Natural killer cell treated with Interleukin-12 subunit alpha and Interleukin-12 subunit beta and Interleukin-15 and Interleukin-18, amount 100 ng/mL, for 72 hours (primary cell): ENCODE measurements around the gene FRMD1. TPM values are rescaled to one million over a fixed set of nuclear protein-coding genes. Genes with fewer than 3 reads are reported as not detected.

Source experiments
- ATAC-seq, 2 donors: fragments of 150-1000 bp; cut with Tn5 transposase in 1 of 2; sonication (Bioruptor Pico), chemical (Tn5 transposase) in 1 of 2; 2 replicates each; pipeline ENCODE4 v1.10.0; 2021
- DNase-seq: peaks from one replicate; pipeline ENCODE4 v3.0.0; 2022; ENCODE audit warnings: low spot score
- H3K27ac Mint-ChIP-seq, 2 donors: 1 replicate in 1 of 2; 2 replicates in 1 of 2; pipeline ENCODE4 v1.8.0; 2022; ENCODE audit warnings: mixed read lengths in 2 of 2, mild to moderate bottlenecking in 1 of 2, moderate library complexity in 1 of 2
- H3K27me3 Mint-ChIP-seq, 2 donors: 1 replicate in 1 of 2; 2 replicates in 1 of 2; pipeline ENCODE4 v1.8.0; 2022; ENCODE audit warnings: mixed read lengths in 2 of 2
- H3K36me3 Mint-ChIP-seq: one replicate; pipeline ENCODE4 v1.8.0; 2022; ENCODE audit warnings: mixed read lengths
- H3K4me1 Mint-ChIP-seq, 2 donors: 1 replicate in 1 of 2; 2 replicates in 1 of 2; pipeline ENCODE4 v1.8.0; 2022; ENCODE audit warnings: low read depth in 2 of 2, mixed read lengths in 2 of 2, mild to moderate bottlenecking in 1 of 2
- H3K4me3 Mint-ChIP-seq: one replicate; pipeline ENCODE4 v1.8.0; 2022; ENCODE audit warnings: mixed read lengths
- H3K9me3 Mint-ChIP-seq: 2 replicates; pipeline ENCODE4 v1.8.0; 2022; ENCODE audit warnings: mixed read lengths
- total RNA-seq, 2 donors: library from RNA; stranded (reverse); gene quantifications; one replicate each; pipeline ENCODE4 v1.2.3, GENCODE V29; 2022

Gene FRMD1
- total RNA-seq, 2 donors from 2014 or later, result not detected

DNA sequence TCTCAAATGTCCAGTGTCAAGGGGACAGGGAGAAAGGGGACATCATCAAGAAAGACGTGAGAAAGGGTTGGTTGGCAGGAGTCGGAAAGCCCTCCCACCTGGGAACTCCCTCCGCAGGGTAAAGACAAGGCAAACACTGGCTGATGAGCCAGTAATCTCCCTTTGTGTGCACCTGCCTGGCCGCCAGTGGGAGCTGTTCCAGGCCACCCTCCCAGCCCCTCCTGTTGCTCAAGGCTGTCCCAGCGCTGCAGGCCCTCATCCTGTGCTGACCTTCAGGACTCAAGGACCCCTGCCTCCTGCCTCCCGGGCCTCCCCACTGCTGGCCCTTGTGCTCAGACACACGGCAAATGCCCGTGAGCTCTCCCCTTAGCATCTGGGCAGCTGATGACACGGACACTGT is 7.4 kb downstream of the FRMD1 start:
- Mint-ChIP-seq H3K27me3 (no peaks in the 10 kb centered on the region), H3K9me3 (no peaks in the 10 kb centered on the region), H3K4me1 (no peaks in the 10 kb centered on the region), H3K36me3 (no peaks in the 10 kb centered on the region), H3K4me3 (no peak overlapping the region), H3K27ac (no peak overlapping the region)
- DNase-seq, result no peak
- ATAC-seq, result no peak

DNA sequence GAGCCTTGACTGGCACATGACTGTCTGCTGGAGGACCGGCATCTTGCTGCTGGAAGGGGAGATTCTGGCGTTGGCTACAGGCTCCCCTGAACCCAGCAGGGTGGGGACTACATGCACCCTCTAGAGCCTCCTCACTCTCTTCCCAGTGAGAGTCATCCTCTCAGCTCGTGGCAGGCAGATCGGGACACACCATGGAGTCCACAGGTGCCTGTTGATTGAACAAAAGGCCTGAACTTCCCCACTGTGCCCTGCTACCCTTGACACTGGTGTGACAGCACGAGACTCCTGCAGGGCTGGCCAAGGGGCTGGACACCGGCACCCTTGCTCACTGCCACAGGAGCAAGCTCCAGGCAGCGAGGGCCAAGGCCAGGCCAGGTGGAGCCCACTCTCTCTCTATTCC is 8.2 kb downstream of the FRMD1 start:
- Mint-ChIP-seq H3K36me3 (no peaks in the 10 kb centered on the region), H3K4me3 (no peak overlapping the region), H3K4me1 (no peaks in the 10 kb centered on the region), H3K9me3 (no peaks in the 10 kb centered on the region), H3K27me3 (no peaks in the 10 kb centered on the region), H3K27ac (no peak overlapping the region)
- ATAC-seq (no peak), DNase-seq (no peak)

DNA sequence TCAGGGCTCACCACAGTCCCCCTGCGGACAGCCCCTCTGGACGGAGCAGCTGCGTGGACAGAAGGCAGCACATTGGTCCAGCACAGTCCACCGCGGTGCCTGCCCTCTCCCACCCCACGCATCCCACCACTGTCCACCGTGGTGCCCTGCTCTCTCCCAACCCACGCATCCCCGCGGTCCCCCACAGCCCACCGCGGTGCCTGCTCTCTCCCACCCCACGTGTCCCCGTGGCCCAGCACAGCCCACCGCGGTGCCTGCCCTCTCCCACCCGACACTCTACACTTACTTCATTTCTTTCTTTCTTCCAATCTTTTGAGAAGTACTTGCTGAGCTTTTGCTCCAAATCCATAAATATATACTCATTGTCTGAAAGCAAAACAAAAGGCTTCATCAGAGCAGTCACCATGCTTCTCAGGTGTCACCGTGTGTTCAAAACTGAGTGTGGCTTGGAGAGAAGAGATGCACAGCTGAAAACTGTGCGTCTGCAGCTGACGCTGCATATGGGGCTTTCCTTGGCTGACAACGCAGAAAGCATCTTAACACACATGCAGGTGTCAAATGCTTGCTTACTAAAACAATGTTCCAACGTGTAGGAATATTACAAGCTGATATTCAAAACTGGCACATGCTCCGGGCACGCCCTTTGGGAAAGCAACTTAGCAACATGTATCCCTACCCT is 11.8 kb downstream of the FRMD1 start:
- H3K4me1 Mint-ChIP-seq, result no peaks in the 10 kb centered on the region
- H3K27me3 Mint-ChIP-seq, result no peaks in the 10 kb centered on the region
- H3K9me3 Mint-ChIP-seq, result no peaks in the 10 kb centered on the region
- H3K27ac Mint-ChIP-seq, result no peak overlapping the region
- ATAC-seq (no peak), DNase-seq (no peak)
- H3K36me3 Mint-ChIP-seq, result no peaks in the 10 kb centered on the region
- no peak overlapping the region for H3K4me3 Mint-ChIP-seq

GRCh38 chr6:168064226-168064807 is 14.7 kb downstream of the FRMD1 start:
- Mint-ChIP-seq H3K36me3 (no peaks in the 10 kb centered on the region), H3K27me3 (no peaks in the 10 kb centered on the region), H3K9me3 (no peaks in the 10 kb centered on the region), H3K4me3 (no peak overlapping the region), H3K4me1 (no peaks in the 10 kb centered on the region), H3K27ac (no peak overlapping the region)
- ATAC-seq, result no peak
- no peak for DNase-seq

- Mint-ChIP-seq H3K4me3 (no peak overlapping the region), H3K36me3 (no peaks in the 10 kb centered on the region), H3K27ac (no peak overlapping the region), H3K4me1 (no peaks in the 10 kb centered on the region), H3K9me3 (no peaks in the 10 kb centered on the region), H3K27me3 (no peaks in the 10 kb centered on the region)
- ATAC-seq, result no peak
- no peak for DNase-seq
Observed at GRCh38 chr6:168063431-168063830, 15.6 kb downstream of the FRMD1 start.

GRCh38 chr6:168062346-168063289 is 16.4 kb downstream of the FRMD1 start:
- no peaks in the 10 kb centered on the region for H3K36me3 Mint-ChIP-seq
- H3K9me3 Mint-ChIP-seq, result no peaks in the 10 kb centered on the region
- H3K27ac Mint-ChIP-seq, result no peak overlapping the region
- H3K4me1 Mint-ChIP-seq, result no peaks in the 10 kb centered on the region
- DNase-seq, result no peak
- H3K4me3 Mint-ChIP-seq, result no peak overlapping the region
- no peaks in the 10 kb centered on the region for H3K27me3 Mint-ChIP-seq
- ATAC-seq, result no peak

GRCh38 chr6:168061269-168062210 is 17.5 kb downstream of the FRMD1 start:
- Mint-ChIP-seq H3K27ac (no peak overlapping the region), H3K4me1 (no peaks in the 10 kb centered on the region), H3K4me3 (no peak overlapping the region), H3K9me3 (no peaks in the 10 kb centered on the region), H3K27me3 (no peaks in the 10 kb centered on the region), H3K36me3 (no peaks in the 10 kb centered on the region)
- ATAC-seq (no peak), DNase-seq (no peak)

DNA sequence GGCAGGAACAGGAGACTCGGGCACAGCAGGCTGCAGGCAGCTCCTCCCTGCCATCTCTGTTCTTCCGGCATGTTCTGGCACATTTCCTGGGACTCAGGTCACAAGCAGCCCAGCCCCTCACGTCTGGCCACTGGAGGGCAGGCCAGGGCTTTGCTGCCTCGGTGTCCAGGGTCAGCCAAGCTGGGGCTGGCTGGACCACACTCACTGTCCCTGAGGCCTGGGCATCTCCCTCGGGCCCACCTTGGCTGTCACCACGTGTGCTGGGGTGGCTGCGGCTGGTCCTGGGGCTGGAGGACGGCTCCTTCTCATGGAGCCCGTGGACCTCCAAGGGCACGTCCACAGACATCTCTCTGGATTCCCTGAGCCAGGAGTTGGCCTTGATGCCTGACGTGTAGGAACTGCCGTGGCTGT is 18.5 kb downstream of the FRMD1 start:
- H3K27me3 Mint-ChIP-seq, result no peaks in the 10 kb centered on the region
- ATAC-seq (no peak), DNase-seq (no peak)
- H3K27ac Mint-ChIP-seq, result no peak overlapping the region
- no peaks in the 10 kb centered on the region for H3K4me1 Mint-ChIP-seq
- H3K36me3 Mint-ChIP-seq, result no peaks in the 10 kb centered on the region
- no peaks in the 10 kb centered on the region for H3K9me3 Mint-ChIP-seq
- H3K4me3 Mint-ChIP-seq, result no peak overlapping the region

GRCh38 chr6:168058691-168059551 is 20.1 kb downstream of the FRMD1 start:
- no peak for DNase-seq
- no peaks in the 10 kb centered on the region for H3K27me3 Mint-ChIP-seq
- H3K4me3 Mint-ChIP-seq, result no peak overlapping the region
- H3K36me3 Mint-ChIP-seq, result no peaks in the 10 kb centered on the region
- H3K9me3 Mint-ChIP-seq, result no peaks in the 10 kb centered on the region
- no peaks in the 10 kb centered on the region for H3K4me1 Mint-ChIP-seq
- H3K27ac Mint-ChIP-seq, result no peak overlapping the region
- ATAC-seq, result no peak

GRCh38 chr6:168057836-168058235 is 21.2 kb downstream of the FRMD1 start:
- Mint-ChIP-seq H3K4me1 (no peaks in the 10 kb centered on the region), H3K4me3 (no peak overlapping the region), H3K27ac (no peak overlapping the region), H3K36me3 (no peaks in the 10 kb centered on the region), H3K9me3 (no peaks in the 10 kb centered on the region), H3K27me3 (no peaks in the 10 kb centered on the region)
- DNase-seq (no peak), ATAC-seq (no peak)

DNA sequence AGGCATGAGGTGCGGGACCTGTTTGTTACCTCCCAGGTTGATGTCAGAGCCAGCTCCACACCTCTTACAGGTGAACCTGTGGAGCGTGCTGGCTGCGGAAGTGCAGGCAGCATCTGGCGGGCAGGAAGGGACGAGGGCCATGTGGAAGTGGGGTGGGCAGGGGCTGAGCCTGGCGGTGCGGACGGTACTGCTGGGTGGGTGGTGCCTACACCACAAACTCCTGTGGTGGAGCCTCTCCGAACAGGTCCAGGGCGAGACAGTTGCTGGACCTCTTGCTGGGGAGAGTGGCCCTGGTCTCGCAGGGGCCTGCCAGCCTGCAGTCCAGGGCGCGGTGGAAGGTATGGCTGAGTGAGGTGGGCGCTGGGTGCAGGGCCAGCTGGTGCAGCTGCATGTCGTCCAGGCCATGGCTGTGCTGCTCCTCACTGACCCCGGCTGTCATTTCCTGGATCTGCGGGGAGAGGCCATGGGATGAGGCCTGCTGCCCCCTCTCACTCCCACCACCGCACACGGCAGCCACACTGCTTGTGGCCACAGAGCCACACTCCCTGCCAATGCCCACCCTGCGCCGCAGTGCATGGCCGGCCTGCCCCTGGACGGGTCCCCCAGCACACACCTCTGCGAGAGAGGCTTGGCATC is 22.0 kb downstream of the FRMD1 start:
- ATAC-seq, result no peak
- Mint-ChIP-seq H3K27me3 (no peaks in the 10 kb centered on the region), H3K4me1 (no peaks in the 10 kb centered on the region), H3K27ac (no peak overlapping the region), H3K9me3 (no peaks in the 10 kb centered on the region), H3K4me3 (no peak overlapping the region), H3K36me3 (no peaks in the 10 kb centered on the region)
- no peak for DNase-seq

- no peak for ATAC-seq
- no peak for DNase-seq
- H3K4me3 Mint-ChIP-seq, result no peak overlapping the region
- no peak overlapping the region for H3K27ac Mint-ChIP-seq
- H3K27me3 Mint-ChIP-seq, result no peaks in the 10 kb centered on the region
- no peaks in the 10 kb centered on the region for H3K9me3 Mint-ChIP-seq
- H3K36me3 Mint-ChIP-seq, result no peaks in the 10 kb centered on the region
- H3K4me1 Mint-ChIP-seq, result no peaks in the 10 kb centered on the region
Observed at GRCh38 chr6:168055696-168056489, 23.1 kb downstream of the FRMD1 start.
